K562 (cell line): ENCODE measurements around the gene EPHA2. TPM values are rescaled to one million over a fixed set of nuclear protein-coding genes. Genes with fewer than 3 reads are reported as not detected.

Experiments
- ASH1L ChIP-seq: fragments of 450-650 bp; IDR thresholded peaks from 2 replicates; pipeline ENCODE4 v1.6.1; 2018; ENCODE audit warnings: borderline replicate concordance, mild to moderate bottlenecking, low read depth; ENCODE audit not compliant: partially characterized antibody
- ATF4 ChIP-seq: fragments of 450-650 bp; formaldehyde crosslinking; IDR thresholded peaks from 2 replicates; pipeline ENCODE4 v1.4.0; 2022; ENCODE audit warnings: mild to moderate bottlenecking, moderate library complexity
- CCNT2 ChIP-seq: IDR thresholded peaks from 2 replicates; pipeline ENCODE4 v1.6.1; 2011; ENCODE audit warnings: borderline replicate concordance, low read depth, mild to moderate bottlenecking, moderate library complexity, mixed read lengths, low read length; ENCODE audit not compliant: insufficient read length; ENCODE audit errors: extremely low read depth
- CHD2 ChIP-seq: IDR thresholded peaks from 2 replicates; pipeline ENCODE4 v1.6.1; 2011; ENCODE audit warnings: low read depth, low read length
- DACH1 ChIP-seq: fragments of 450-650 bp; IDR thresholded peaks from 2 replicates; pipeline ENCODE4 v1.6.1; 2018; ENCODE audit not compliant: partially characterized antibody
- GABPA ChIP-seq: fragments of 200-800 bp; sonication (Bioruptor generic); conservative IDR thresholded peaks from 2 replicates; pipeline ENCODE4 v1.6.1; 2016; ENCODE audit warnings: low read depth, missing genetic modification characterization, missing compliant biosample characterization
- HCFC1 ChIP-seq: IDR thresholded peaks from 2 replicates; pipeline ENCODE4 v1.6.1; 2012; ENCODE audit warnings: low read depth, low read length, improper control_type of control experiment
- LARP7 ChIP-seq: fragments of 450-650 bp; IDR thresholded peaks from 2 replicates; pipeline ENCODE4 v1.6.1; 2016
- MAFG ChIP-seq: fragments of 450-650 bp; conservative IDR thresholded peaks from 2 replicates; pipeline ENCODE4 v1.6.1; 2016; ENCODE audit warnings: missing genetic modification characterization, missing compliant biosample characterization
- MEF2D ChIP-seq: conservative IDR thresholded peaks from 2 replicates; pipeline ENCODE4 v1.6.1; 2016; ENCODE audit warnings: low read depth, missing genetic modification characterization, missing compliant biosample characterization
- NCOA4 ChIP-seq: fragments of 450-650 bp; IDR thresholded peaks from 2 replicates; pipeline ENCODE4 v1.6.1; 2018; ENCODE audit warnings: mild to moderate bottlenecking; ENCODE audit not compliant: partially characterized antibody
- NONO ChIP-seq, 2 experiments: fragments of 200-400 bp in 1 of 2; fragments of 450-650 bp in 1 of 2; formaldehyde crosslinking in 1 of 2; IDR thresholded peaks; 2 replicates each; pipeline ENCODE4 v1.6.1; 2017; ENCODE audit warnings: low read depth in 2 of 2, mild to moderate bottlenecking in 2 of 2, moderate library complexity in 2 of 2, low read length in 1 of 2
- PML ChIP-seq: IDR thresholded peaks from 2 replicates; pipeline ENCODE4 v1.6.1; 2012; ENCODE audit warnings: low read length, inconsistent platforms
- POLR3A ChIP-seq: IDR thresholded peaks from 2 replicates; pipeline ENCODE4 v1.6.1; 2011; ENCODE audit warnings: borderline replicate concordance, mild to moderate bottlenecking, moderate library complexity; ENCODE audit not compliant: insufficient read length, insufficient read depth; ENCODE audit errors: extremely low read depth
- POLR3G ChIP-seq: IDR thresholded peaks from 2 replicates; pipeline ENCODE4 v1.6.1; 2011; ENCODE audit not compliant: insufficient read length, insufficient replicate concordance; ENCODE audit errors: extremely low read depth
- SMARCB1 ChIP-seq: IDR thresholded peaks from 2 replicates; pipeline ENCODE4 v1.6.1; 2011; ENCODE audit warnings: improper control_type of control experiment, low read depth; ENCODE audit not compliant: insufficient read length
- TAF1 ChIP-seq: IDR thresholded peaks from 2 replicates; pipeline ENCODE4 v1.6.1; 2011; ENCODE audit warnings: mild to moderate bottlenecking, low read length, moderate library complexity; ENCODE audit not compliant: insufficient read depth, control insufficient read depth, severe bottlenecking; ENCODE audit errors: extremely low read depth
- ZBTB34 ChIP-seq: fragments of 250-450 bp; sonication (Bioruptor Pico); IDR thresholded peaks from 2 replicates; pipeline ENCODE4 v1.8.0; 2021; ENCODE audit warnings: mild to moderate bottlenecking, moderate library complexity
- ZBTB43 ChIP-seq: sonication (generic); formaldehyde crosslinking; IDR thresholded peaks from 2 replicates; pipeline ENCODE4 v1.8.0; 2023; ENCODE audit warnings: mild to moderate bottlenecking, missing genetic modification reagents
- ZFP1 ChIP-seq: fragments of 450-650 bp; formaldehyde crosslinking; IDR thresholded peaks from 2 replicates; pipeline ENCODE4 v1.4.0; 2020; ENCODE audit warnings: mild to moderate bottlenecking, mixed read lengths
- ZNF408 ChIP-seq: fragments of 250-450 bp; sonication (Bioruptor Pico); IDR thresholded peaks from 2 replicates; pipeline ENCODE4 v1.4.0; 2020; ENCODE audit warnings: low read depth, mild to moderate bottlenecking, moderate library complexity
- polyA plus RNA-seq, 8 experiments: library from polyadenylated mRNA; depleted of rRNA in 4 of 8; stranded (reverse) in 5 of 8; unstranded in 3 of 8; fragments of >200 nt; fragmentation: Nextera tagmentation in 2 of 8; fragmentation: Illumina TruSeq in 1 of 8; extraction: Ambion mirVana in 2 of 8; extraction: Trizol in 1 of 8; gene quantifications; 2 replicates each; pipeline versions ENCODE4 v1.2.1 to v1.2.3, GENCODE V29; 2011 to 2014; ENCODE audit warnings: inconsistent platforms in 1 of 8, missing spikeins in 1 of 8
- total RNA-seq, 7 experiments: library from RNA; depleted of rRNA in 6 of 7; stranded (reverse); fragments of >200 nt in 6 of 7; fragmentation: Illumina TruSeq in 2 of 7; extraction: Trizol in 2 of 7; gene quantifications; 2 replicates each; pipeline versions ENCODE4 v1.2.1 to v1.2.3, GENCODE V29; 2011 to 2021; ENCODE audit warnings: low replicate concordance in 1 of 7
- TF ChIP-seq, protein P1 (sequence below): fragments of 250-450 bp; sonication (Bioruptor Pico); IDR thresholded peaks from 2 replicates; pipeline ENCODE4 v1.4.0; 2020; ENCODE audit warnings: mild to moderate bottlenecking, moderate library complexity

The EPHA2 gene
- total and polyA plus RNA-seq, 9 of the 15 experiments (the other 6 are each of a cell fraction or from before 2014, with no cell fraction given), result 0.04 to 0.40 (median 0.07) TPM; not detected in 4

DNA sequence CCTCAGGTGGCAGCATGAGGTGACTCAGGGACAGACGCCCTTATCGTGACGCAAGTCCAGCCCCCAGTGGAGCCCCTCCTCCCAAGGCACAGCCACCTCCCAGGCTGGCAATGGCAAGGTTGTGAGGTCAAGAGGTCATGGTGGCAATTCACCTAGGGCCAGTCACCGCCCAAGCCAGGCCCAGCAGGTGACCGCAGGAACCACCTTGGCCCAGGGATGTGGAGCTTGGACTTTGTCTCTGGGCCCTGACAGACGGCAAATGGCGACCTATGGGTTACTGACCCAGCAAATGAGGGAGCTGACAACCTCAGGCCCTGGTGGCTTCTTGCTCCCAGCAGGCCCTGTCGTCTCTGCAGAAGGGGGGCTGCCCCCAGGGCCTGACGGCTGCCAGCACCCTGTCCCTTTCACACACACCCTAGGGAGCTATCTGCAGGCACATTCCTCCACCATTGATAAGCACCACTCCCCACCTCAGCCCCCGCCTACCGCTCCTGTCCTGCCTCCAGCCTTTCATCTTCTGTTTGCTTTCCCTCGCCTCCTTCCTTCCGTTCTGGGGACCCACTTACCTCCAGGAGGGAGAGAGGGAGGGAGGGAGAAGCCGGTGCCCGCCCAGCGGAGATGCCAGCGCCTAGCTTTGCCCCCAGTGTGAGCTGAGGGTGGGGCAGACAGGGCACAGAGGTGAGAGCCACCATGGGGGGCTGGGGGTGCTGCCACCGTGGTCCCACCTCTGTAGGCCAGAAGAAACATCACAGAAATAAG is 12.1 kb downstream of the EPHA2 start (continued):
- TF ChIP-seq ATF4 (CRISPR knock-in tag), result no peak
- TF ChIP-seq ZBTB34 (CRISPR knock-in tag), result no peak
- no peak for TF ChIP-seq POLR3A
- TF ChIP-seq, protein P1, sequence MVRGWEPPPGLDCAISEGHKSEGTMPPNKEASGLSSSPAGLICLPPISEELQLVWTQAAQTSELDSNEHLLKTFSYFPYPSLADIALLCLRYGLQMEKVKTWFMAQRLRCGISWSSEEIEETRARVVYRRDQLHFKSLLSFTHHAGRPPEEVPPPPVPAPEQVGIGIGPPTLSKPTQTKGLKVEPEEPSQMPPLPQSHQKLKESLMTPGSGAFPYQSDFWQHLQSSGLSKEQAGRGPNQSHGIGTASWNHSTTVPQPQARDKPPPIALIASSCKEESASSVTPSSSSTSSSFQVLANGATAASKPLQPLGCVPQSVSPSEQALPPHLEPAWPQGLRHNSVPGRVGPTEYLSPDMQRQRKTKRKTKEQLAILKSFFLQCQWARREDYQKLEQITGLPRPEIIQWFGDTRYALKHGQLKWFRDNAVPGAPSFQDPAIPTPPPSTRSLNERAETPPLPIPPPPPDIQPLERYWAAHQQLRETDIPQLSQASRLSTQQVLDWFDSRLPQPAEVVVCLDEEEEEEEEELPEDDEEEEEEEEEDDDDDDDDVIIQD (CRISPR knock-in tag), result no peak
- TF ChIP-seq MAFG (tag), result no peak
- no peak for TF ChIP-seq POLR3G
- TF ChIP-seq PML, result 0 out of 2 replicates have a peak, but pooled peaks have one; percentile 18
- no peak; a peak in 1 of 4 replicates for TF ChIP-seq NONO (IDR thresholded peaks at IDR 0.05; ENCODE audit: low read depth in 2 of 2, low read length in 1 of 2)
- no peak for TF ChIP-seq ASH1L
- TF ChIP-seq ZNF408 (CRISPR knock-in tag), result no peak
- TF ChIP-seq MEF2D, result no peak
- TF ChIP-seq GABPA (tag), result no peak
- no peak for TF ChIP-seq LARP7
- TF ChIP-seq TAF1, result peak; percentile 68
- no peak for TF ChIP-seq DACH1
- TF ChIP-seq SMARCB1, result peak; percentile 42
- no peak for TF ChIP-seq HCFC1
- peak; percentile 82 for TF ChIP-seq CCNT2
- no peak for TF ChIP-seq ZBTB43 (CRISPR knock-in tag)
- no peak for TF ChIP-seq ZFP1
- TF ChIP-seq NCOA4, result no peak
- no peak for TF ChIP-seq CHD2
